HG03039 (cell line): Measurements from ENCODE around the gene DLEC1.

Source experiments
- ATAC-seq: cut with Tn5 transposase; IDR thresholded peaks from one replicate; pipeline ENCODE4 v1.9.1; 2021; ENCODE audit warnings: mild to moderate bottlenecking, moderate library complexity; ENCODE audit not compliant: unreplicated experiment

Gene DLEC1, protein sequence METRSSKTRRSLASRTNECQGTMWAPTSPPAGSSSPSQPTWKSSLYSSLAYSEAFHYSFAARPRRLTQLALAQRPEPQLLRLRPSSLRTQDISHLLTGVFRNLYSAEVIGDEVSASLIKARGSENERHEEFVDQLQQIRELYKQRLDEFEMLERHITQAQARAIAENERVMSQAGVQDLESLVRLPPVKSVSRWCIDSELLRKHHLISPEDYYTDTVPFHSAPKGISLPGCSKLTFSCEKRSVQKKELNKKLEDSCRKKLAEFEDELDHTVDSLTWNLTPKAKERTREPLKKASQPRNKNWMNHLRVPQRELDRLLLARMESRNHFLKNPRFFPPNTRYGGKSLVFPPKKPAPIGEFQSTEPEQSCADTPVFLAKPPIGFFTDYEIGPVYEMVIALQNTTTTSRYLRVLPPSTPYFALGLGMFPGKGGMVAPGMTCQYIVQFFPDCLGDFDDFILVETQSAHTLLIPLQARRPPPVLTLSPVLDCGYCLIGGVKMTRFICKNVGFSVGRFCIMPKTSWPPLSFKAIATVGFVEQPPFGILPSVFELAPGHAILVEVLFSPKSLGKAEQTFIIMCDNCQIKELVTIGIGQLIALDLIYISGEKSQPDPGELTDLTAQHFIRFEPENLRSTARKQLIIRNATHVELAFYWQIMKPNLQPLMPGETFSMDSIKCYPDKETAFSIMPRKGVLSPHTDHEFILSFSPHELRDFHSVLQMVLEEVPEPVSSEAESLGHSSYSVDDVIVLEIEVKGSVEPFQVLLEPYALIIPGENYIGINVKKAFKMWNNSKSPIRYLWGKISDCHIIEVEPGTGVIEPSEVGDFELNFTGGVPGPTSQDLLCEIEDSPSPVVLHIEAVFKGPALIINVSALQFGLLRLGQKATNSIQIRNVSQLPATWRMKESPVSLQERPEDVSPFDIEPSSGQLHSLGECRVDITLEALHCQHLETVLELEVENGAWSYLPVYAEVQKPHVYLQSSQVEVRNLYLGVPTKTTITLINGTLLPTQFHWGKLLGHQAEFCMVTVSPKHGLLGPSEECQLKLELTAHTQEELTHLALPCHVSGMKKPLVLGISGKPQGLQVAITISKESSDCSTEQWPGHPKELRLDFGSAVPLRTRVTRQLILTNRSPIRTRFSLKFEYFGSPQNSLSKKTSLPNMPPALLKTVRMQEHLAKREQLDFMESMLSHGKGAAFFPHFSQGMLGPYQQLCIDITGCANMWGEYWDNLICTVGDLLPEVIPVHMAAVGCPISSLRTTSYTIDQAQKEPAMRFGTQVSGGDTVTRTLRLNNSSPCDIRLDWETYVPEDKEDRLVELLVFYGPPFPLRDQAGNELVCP (N-terminal part only)

DNA sequence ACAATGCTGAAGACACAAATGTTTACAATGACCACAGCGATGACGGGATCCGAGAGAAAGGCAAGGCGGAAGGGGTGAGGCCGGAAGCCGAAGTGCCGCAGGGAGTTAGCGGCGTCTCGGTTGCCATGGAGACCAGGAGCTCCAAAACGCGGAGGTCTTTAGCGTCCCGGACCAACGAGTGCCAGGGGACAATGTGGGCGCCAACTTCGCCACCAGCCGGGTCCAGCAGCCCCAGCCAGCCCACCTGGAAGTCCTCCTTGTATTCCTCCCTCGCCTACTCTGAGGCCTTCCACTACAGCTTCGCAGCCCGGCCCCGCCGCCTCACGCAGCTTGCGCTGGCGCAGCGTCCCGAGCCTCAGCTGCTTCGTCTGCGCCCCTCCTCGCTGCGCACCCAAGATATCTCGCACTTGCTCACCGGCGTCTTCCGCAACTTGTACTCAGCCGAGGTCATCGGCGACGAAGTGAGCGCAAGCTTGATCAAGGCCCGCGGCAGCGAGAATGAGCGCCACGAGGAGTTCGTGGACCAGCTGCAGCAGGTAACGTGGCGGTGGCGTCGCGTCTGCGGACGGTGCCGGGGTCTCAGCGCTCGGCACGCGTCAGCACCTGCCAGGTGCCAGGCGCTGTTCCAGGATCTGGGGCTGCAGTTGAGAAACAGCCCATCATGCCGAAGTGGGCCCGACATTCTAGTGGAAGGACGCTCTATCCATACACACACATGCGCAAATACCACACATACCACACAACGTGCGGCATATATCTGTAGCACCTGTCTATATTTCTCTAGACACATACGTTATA is at the start of gene DLEC1:
TSS of gene DLEC1 (plus strand) at position 108 of the 798 bp plus-strand sequence. CDS start at position 126, 18 bp downstream.
- ATAC-seq = peak; percentile 85

DNA sequence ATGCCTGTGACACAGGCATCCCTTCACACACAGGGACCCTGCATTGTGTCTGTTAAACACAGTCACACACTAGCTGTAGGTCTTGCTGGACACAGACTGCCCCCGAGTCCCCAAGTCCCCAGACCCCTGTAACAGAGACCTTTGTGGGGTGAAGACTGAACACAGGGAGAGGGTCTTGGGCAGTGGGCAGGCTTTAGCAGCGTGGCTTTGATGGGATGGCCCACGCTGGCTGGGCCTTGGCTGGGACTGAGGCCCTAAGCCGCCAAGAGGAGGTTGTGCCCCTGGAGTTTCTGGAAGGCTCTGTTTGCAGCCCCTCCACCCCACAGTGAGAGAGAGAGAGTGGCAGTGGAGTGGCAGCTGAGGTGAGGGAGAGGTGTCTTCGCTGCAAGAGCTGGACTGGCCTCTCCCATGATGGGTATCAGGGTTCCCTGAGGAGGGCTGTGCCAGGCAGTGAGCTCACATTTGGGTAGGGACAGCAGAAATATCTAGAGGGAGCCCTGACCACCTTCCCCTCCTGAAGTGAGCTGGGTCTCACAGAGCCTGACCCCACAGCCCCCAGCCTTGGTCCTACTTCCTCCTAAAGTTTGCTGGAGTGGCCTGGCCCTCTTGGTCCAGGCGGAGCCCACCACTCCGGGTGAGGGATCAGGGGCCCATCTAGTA is 49.1 kb upstream of the DLEC1 start:
- no peak for ATAC-seq

DNA sequence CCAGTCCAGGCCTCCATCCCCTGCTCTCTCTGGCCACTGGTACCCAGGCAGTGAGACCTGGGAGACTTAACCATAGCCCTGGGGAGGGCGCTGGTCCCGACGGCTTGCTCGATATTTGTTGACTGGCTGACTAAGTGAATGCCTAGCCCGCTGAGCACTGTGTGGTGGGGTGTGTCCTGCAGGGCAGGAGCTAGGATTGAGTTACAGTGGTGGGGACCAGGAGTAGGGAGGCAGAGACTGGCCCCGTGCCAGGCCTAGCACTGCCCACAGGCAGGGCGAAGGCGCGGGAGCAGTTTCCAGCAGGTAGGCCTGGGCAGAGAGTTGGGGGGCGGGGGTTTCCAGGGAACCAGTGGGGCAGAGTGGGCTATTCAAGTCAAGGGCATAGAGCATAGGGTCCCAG is 48.5 kb upstream of the DLEC1 start, which contains the start of gene VILL:
TSS of gene VILL (plus strand) at position 260 of the 400 bp plus-strand sequence. CDS start 2,887 bp downstream, outside the sequence.
- no peak for ATAC-seq

DNA sequence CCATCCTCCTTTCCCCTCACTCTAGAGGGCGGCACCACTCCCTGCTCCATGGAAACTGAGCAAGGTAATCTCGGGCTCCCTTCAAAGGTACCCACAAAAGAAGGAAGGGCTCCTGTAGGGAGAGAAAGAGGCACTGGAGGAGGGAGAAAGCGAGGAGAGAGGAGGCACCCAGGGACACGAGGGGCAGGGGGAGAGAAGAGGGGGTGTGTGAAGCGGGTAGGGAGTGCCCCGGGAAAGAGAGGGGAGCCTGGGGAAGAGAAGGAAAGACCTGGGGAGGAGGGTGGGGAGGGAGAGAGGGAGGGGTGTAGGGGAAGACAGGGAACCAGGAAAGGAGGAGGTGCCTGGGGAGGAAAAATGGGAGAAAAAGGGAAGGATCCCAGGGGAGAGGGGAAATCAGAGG is 47.9 kb upstream of the DLEC1 start:
- no peak for ATAC-seq

DNA sequence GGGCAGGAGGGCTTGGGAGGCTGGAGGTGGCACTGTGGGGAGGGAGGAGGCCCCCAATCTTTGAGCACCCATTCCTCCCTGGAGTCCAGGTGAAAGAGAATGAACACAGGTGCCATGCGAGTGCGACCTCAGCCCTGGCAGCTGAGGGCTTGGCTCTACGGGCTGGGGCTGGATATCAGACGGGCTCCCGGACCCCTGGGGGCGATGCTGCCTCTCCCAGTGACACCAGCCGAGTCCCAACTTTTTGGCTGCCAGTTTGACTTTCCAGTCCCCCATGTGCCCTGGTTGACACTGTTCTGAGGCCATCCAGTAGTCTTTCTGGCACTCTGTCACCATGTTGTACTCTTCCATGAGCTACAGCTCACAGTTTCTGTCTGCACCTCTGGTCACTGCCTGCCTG is 47.2 kb upstream of the DLEC1 start:
- ATAC-seq = no peak

DNA sequence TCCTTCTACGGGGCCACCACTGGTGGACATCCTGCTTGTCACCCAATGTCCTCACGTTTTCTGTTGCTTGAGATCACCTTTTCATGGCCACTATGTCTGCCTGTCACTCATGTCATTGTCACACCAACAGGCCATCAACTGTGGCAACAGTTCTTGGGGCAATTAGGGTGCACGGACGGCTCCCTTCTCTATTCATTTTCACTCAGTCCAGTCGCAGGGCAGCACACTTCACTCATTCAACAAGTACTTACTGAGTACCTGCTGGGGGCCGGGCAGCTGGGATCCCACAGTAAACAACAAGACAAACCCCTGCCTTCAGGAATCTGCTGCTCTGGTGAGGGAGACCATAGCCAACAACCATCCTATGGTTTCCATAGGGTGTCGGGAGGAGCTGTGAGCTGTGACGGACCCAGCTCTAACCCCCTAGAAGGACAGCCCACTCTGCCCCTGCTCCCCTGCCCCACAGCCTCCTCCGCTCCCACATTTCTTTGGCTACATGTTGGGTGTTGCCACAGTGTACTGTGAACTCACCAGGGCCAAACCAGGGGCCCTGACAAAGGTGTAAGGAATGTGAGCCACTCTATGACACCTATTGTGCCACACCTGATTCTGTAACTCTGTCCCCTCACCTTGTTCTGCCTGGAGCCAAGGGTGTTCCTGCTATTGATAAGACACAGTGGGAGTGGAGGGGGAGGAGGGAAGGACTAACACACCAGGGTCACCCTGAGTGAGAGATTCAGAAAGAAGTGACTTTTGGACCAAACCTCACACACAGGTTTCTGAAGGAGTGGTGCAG is 46.5 kb upstream of the DLEC1 start:
- ATAC-seq = no peak

DNA sequence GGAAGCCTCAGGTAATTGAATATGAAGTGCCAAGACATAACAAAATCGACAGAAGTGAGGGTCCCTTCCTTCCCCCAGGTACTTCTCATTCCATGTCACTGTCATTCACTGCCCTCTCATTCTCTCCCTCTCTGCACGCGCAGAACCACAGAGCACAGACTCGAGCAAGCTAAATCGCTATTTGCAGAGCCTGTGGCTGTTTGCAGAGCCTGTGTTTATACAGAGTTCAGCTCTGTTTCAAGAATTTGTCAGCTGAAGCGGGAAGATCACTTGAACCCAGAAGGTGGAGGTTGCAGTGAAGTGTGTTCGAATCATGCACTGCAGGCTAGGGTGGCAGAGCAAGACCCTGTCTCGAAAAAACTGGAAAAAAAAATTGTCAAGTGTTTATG is 45.9 kb upstream of the DLEC1 start:
- ATAC-seq = no peak

DNA sequence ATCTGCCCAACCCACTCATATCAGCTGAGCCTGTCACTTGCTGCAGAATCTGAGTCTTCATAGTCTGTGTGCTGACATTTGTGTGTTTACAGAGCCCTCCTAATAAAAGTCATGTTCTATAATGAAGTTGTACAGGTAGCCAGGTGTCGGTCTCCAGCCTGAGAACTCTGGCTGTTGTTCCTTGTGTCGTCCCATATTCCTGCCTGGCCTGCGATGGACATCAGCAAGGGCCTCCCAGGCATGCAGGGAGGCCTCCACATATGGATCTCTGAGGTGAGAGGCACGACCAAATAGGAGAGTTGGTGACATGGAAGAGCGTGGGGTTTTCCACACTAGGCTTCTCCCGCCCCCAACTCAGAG is 45.6 kb upstream of the DLEC1 start:
- ATAC-seq = no peak

DNA sequence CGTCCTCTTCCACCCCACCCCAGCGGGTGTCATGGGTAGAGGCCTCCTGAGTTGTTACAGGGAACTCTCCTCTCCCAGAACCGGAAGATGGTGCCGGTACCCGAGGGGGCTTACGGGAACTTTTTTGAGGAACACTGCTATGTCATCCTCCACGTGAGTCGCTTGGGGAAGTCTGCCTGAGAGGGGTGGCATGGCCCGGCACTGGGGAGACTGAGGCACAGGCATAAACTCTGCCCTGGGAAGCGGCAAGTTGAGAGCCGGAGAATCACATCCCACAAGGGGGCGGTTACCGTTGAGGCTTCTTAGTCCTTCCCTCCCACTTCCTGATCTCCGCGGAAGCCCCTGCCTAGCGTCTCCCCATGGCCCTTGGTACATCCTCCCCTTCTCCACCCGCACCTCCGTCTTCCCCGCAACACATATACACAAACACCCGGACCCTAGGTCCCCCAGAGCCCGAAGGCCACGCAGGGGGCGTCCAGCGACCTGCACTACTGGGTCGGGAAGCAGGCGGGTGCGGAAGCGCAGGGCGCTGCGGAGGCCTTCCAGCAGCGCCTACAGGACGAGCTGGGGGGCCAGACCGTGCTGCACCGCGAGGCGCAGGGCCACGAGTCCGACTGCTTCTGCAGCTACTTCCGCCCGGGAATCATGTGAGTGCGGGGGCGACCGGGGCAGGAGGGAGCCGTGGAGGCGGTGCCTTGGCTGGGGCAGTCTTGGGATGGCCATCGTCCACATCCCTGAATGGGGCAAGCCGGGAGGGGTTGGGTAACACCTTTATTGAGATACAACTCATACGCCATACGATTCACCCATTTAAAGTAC is 45.0 kb upstream of the DLEC1 start:
- peak; percentile 44 for ATAC-seq

DNA sequence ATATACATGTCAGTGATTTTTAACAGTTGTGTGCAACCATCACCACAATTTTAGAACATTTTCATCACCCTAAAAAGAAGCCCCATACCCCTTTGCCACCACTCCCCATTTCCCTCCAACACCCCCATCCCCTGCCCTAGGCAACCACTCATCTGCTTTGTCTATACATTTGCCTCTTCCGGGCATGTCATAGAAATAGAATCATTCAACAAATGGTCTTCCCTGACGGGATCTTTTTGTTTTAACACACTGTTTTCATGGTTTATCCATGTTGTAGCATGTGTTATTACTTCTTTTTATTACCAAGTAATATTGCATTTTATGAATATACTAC is 44.4 kb upstream of the DLEC1 start:
- no peak for ATAC-seq

DNA sequence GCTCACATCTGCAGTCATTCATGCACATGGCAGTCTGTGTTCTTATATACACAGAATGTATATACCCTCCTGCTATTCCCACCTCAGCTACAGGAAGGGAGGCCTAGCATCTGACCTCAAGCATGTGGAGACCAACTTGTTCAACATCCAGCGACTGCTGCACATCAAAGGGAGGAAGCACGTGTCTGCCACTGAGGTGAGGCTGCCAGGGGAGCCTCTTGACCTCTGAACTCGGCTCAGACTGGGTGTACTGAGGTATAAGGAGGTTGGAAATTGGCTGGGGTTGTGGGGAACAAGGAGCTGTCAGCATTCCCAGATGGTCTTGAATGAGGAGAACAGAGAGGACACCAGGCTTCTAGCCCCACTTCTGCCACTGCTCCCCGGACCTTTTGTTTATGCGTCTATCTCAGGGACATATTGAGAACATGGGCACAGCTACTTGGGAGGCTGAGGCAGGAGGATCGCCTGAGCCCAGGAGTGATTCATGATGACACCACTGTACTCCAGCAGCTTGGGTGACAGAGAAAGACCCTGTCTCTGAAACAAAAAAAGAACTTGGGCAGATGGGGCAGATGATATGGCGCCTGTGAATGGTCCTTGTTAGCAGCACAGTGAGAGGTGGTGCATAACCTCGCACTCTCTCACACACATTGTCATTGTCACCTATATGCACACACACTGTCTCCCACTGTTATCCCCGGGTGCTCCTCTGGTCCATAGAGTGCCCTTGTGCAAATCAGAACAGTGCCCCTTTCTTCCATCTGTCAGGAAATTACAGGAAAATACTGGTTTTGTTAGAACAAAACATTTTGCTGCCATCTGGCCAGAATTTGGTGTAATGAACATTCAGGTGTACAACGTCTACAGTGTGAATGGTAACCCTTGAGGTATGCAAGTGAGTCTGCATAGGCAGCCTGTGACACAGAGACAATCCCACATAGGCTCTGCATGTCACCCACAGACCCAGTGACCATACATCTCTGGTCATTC is 43.1 kb upstream of the DLEC1 start:
- ATAC-seq = no peak

DNA sequence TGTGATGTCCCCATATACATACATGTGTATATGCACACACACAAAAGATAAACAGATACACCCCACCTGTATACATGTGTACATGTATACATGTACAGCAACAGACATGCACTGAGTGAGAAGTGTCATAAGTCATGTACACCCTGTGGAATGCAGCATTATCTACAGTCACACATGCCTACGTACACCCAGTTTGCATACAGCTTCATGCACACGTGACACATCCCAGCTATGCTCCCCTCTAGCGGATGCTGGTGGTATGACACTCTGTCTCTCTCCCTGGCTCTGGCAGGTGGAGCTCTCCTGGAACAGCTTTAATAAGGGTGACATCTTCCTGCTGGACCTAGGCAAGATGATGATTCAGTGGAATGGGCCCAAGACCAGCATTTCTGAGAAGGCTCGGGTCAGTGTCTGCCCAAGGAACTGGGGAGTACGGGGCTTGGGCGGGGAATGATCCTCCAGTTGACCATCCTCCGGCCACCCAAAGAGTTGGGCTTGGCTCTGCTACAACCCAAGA is 42.2 kb upstream of the DLEC1 start:
- ATAC-seq = peak; percentile 56

DNA sequence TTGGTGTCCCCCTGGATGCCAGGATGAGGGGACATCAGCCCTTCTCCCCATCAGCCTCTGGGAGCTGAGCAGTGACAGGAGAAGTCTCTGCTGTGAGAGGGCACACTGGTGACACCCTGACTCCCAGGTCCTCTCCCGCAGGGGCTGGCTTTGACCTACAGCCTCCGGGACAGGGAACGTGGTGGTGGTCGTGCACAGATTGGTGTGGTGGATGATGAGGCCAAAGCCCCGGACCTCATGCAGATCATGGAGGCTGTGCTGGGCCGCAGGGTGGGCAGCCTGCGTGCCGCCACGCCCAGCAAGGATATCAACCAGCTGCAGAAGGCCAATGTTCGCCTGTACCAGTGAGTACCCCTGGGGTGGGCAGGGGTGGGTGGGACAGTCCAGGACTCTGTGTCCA is 41.7 kb upstream of the DLEC1 start:
- ATAC-seq = no peak

DNA sequence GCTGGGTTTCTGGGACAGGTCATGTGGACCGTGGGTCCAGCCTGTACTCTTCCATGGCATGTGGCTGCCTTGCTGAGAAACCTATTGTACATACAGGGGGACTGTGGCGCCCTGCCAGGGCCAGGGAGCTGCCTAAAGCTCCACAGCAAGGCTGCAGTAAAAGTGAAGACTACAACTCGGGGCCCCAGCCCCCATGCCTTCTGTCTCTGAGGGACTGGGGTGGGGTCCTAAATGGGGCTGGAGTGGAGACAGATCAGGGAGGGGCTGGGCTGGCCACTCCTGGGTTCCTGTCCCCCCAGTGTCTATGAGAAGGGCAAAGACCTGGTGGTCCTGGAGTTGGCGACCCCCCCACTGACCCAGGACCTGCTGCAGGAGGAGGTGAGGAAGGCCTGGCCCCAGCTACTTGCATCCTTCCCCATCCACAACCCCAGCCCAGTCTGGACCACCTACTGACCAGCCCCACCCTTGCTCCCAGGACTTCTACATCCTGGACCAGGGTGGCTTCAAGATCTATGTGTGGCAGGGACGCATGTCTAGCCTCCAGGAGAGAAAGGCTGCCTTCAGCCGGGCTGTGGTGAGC is 41.1 kb upstream of the DLEC1 start:
- ATAC-seq = no peak

DNA sequence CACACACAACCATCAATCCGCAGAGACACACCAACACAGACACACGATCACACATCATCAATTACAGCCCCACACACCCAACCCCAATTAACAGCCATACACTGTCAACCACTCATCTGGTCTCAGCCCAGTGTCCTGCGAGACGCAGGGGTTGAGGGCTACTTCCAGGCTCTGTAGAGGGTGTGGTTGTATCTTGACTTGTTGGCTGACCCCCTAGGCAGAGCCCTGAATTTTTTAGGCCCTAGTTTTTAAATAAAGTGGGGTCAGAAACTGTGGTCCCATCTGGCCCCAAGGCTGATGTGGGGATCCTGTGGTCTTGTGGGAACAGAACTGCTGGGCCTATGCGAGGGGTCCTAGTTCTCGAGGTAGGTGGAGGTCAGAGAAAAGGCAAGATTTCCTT is 39.2 kb upstream of the DLEC1 start:
- no peak for ATAC-seq

DNA sequence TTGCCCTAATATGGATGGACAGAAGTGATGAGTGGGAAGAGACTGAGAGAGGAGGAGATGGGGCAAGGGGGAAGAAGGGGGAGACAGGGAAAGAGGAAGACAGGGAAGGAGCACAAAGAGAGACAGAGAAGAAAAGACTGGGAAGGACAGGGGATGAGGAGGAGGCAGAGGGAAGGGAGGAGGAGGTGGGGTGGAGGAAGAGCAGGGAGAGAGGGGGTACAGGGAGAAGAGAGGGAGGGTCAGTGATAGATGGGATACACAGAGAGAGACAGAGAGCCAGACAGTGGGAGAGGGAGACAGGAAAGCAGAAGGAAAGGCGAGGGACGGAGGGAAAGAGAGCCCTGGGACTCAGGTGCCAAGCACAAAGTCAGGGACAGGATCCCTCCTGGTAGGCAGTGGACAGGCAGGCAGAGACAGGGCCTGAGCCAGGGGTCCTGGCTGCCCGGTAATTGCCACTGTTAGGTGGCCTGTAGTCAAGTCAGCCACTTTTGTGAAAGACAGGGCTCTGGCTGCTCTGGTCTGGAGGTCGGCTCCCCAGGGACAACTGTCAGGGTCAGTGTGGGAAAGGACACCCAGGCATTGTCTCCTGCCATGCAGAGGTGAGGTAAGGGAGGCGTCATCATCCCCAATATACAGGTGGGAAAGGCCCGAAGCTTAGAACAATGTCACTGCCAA is 38.6 kb upstream of the DLEC1 start:
- ATAC-seq = no peak
